ENCODE measurements around the gene FAM181B.

GRCh38 chr11:82686211-82686610 is 47.5 kb downstream of the FAM181B start:
- TF ChIP-seq, protein P1, sequence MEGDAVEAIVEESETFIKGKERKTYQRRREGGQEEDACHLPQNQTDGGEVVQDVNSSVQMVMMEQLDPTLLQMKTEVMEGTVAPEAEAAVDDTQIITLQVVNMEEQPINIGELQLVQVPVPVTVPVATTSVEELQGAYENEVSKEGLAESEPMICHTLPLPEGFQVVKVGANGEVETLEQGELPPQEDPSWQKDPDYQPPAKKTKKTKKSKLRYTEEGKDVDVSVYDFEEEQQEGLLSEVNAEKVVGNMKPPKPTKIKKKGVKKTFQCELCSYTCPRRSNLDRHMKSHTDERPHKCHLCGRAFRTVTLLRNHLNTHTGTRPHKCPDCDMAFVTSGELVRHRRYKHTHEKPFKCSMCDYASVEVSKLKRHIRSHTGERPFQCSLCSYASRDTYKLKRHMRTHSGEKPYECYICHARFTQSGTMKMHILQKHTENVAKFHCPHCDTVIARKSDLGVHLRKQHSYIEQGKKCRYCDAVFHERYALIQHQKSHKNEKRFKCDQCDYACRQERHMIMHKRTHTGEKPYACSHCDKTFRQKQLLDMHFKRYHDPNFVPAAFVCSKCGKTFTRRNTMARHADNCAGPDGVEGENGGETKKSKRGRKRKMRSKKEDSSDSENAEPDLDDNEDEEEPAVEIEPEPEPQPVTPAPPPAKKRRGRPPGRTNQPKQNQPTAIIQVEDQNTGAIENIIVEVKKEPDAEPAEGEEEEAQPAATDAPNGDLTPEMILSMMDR (IDR thresholded peaks at IDR 0.05), result no peak
- TF ChIP-seq POLR2A (IDR thresholded peaks at IDR 0.05), result no peak
